Liver (tissue), 9 donors: ENCODE measurements around the gene RPTOR. TPM values are rescaled to one million over a fixed set of nuclear protein-coding genes. Genes with fewer than 3 reads are reported as not detected.

Experiments used
- DNase-seq: peaks from one replicate; pipeline ENCODE4 v3.0.0-alpha.2; 2017; ENCODE audit warnings: low spot score
- H3K27ac ChIP-seq, 2 donors: one replicate each; pipeline ENCODE4 v1.7.0; 2013; ENCODE audit warnings: inconsistent platforms in 2 of 2, low read length in 2 of 2, control low read depth in 1 of 2, low read depth in 1 of 2, mild to moderate bottlenecking in 1 of 2
- H3K27me3 ChIP-seq, 4 donors: one replicate each; pipeline versions ENCODE4 v1.6.1 to v1.7.0; 2013; ENCODE audit warnings: low read length in 3 of 4, inconsistent platforms in 1 of 4, mild to moderate bottlenecking in 1 of 4, moderate library complexity in 1 of 4; ENCODE audit not compliant: control insufficient read depth in 4 of 4, insufficient read depth in 4 of 4
- H3K36me3 ChIP-seq, 4 donors: one replicate each; pipeline versions ENCODE4 v1.6.1 to v1.7.0; 2013; ENCODE audit warnings: low read length in 3 of 4, mild to moderate bottlenecking in 3 of 4, low read depth in 1 of 4, moderate library complexity in 1 of 4; ENCODE audit not compliant: control insufficient read depth in 4 of 4, insufficient read depth in 3 of 4
- H3K4me1 ChIP-seq, 4 donors: one replicate each; pipeline versions ENCODE4 v1.6.1 to v1.7.0; 2013; ENCODE audit warnings: low read length in 3 of 4, mild to moderate bottlenecking in 3 of 4, moderate library complexity in 1 of 4; ENCODE audit not compliant: control insufficient read depth in 4 of 4, insufficient read depth in 4 of 4
- H3K4me3 ChIP-seq, 3 donors: one replicate each; pipeline versions ENCODE4 v1.6.1 to v1.7.0; 2013; ENCODE audit warnings: low read length in 3 of 3, control low read depth in 1 of 3, low read depth in 1 of 3, mild to moderate bottlenecking in 1 of 3
- H3K9ac ChIP-seq, 2 donors: one replicate each; pipeline ENCODE4 v1.7.0; 2013; ENCODE audit warnings: low read length in 2 of 2, mild to moderate bottlenecking in 2 of 2, moderate library complexity in 2 of 2, control low read depth in 1 of 2, low read depth in 1 of 2
- H3K9me3 ChIP-seq, 4 donors: one replicate each; pipeline versions ENCODE4 v1.6.1 to v1.7.0; 2013; ENCODE audit warnings: low read length in 3 of 4; ENCODE audit not compliant: control insufficient read depth in 4 of 4
- ATF3 ChIP-seq: IDR thresholded peaks from 2 replicates; pipeline ENCODE4 v1.6.1; 2016; ENCODE audit warnings: antibody characterized with exemption
- CTCF ChIP-seq: fragments of 150-350 bp; IDR thresholded peaks from 2 replicates; pipeline ENCODE4 v1.5.1; 2017; ENCODE audit warnings: improper control_type of control experiment, low read depth, low read length; ENCODE audit not compliant: missing input control
- EGR1 ChIP-seq, 2 donors: IDR thresholded peaks; 2 replicates each; pipeline ENCODE4 v1.6.1; 2016 to 2018; ENCODE audit warnings: antibody characterized with exemption in 2 of 2, low read depth in 2 of 2
- FOXA1 ChIP-seq: IDR thresholded peaks from 2 replicates; pipeline ENCODE4 v1.6.1; 2016; ENCODE audit warnings: antibody characterized with exemption
- FOXA2 ChIP-seq: IDR thresholded peaks from 2 replicates; pipeline ENCODE4 v1.6.1; 2016; ENCODE audit warnings: antibody characterized with exemption
- GABPA ChIP-seq, 2 donors: IDR thresholded peaks in 1 of 2; conservative IDR thresholded peaks in 1 of 2; 2 replicates each; pipeline ENCODE4 v1.6.1; 2016; ENCODE audit warnings: antibody characterized with exemption in 2 of 2, mild to moderate bottlenecking in 1 of 2, moderate library complexity in 1 of 2
- HNF4A ChIP-seq, 2 donors: conservative IDR thresholded peaks; 2 replicates each; pipeline ENCODE4 v1.6.1; 2016; ENCODE audit warnings: antibody characterized with exemption in 2 of 2, mild to moderate bottlenecking in 2 of 2
- HNF4G ChIP-seq: IDR thresholded peaks from 2 replicates; pipeline ENCODE4 v1.6.1; 2016; ENCODE audit warnings: antibody characterized with exemption
- JUND ChIP-seq, 2 donors: IDR thresholded peaks; 2 replicates each; pipeline ENCODE4 v1.6.1; 2016; ENCODE audit warnings: antibody characterized with exemption in 2 of 2
- MAX ChIP-seq: IDR thresholded peaks from 2 replicates; pipeline ENCODE4 v1.6.1; 2016; ENCODE audit warnings: antibody characterized with exemption
- NR2F2 ChIP-seq: IDR thresholded peaks from 2 replicates; pipeline ENCODE4 v1.6.1; 2016; ENCODE audit warnings: antibody characterized with exemption
- RAD21 ChIP-seq, 2 donors: IDR thresholded peaks; 2 replicates each; pipeline ENCODE4 v1.6.1; 2016; ENCODE audit warnings: antibody characterized with exemption in 2 of 2, mild to moderate bottlenecking in 2 of 2
- REST ChIP-seq: IDR thresholded peaks from 2 replicates; pipeline ENCODE4 v1.6.1; 2016; ENCODE audit warnings: antibody characterized with exemption, mild to moderate bottlenecking
- RXRA ChIP-seq, 2 donors: IDR thresholded peaks; 2 replicates each; pipeline ENCODE4 v1.6.1; 2017 to 2018; ENCODE audit warnings: antibody characterized with exemption in 2 of 2, mild to moderate bottlenecking in 1 of 2
- SP1 ChIP-seq: IDR thresholded peaks from 2 replicates; pipeline ENCODE4 v1.6.1; 2018; ENCODE audit warnings: antibody characterized with exemption, mild to moderate bottlenecking
- TAF1 ChIP-seq: conservative IDR thresholded peaks from 2 replicates; pipeline ENCODE4 v1.6.1; 2016; ENCODE audit warnings: antibody characterized with exemption, mild to moderate bottlenecking
- YY1 ChIP-seq: IDR thresholded peaks from 2 replicates; pipeline ENCODE4 v1.6.1; 2016; ENCODE audit warnings: antibody characterized with exemption, mild to moderate bottlenecking
- ZBTB33 ChIP-seq: IDR thresholded peaks from 2 replicates; pipeline ENCODE4 v1.6.1; 2016; ENCODE audit warnings: antibody characterized with exemption
- WGBS: extraction: QIAGEN DNeasy Blood & Tissue Kit; methylation state at CpG from one replicate; pipeline ENCODE4 v1.1.7; 2013; 5-methylcytosine and 5-hydroxymethylcytosine counted together
- polyA plus RNA-seq, 2 donors: library from polyadenylated mRNA; stranded (reverse) in 1 of 2; unstranded in 1 of 2; fragments of 200-250 nt in 1 of 2; fragments of >200 nt in 1 of 2; fragmentation: Nextera tagmentation in 1 of 2; extraction: Ambion mirVana in 1 of 2; gene quantifications; one replicate each; pipeline versions ENCODE4 v1.2.1 to v1.2.3, GENCODE V29; 2013 to 2015
- total RNA-seq, 2 donors: library from RNA; depleted of rRNA; stranded (reverse); fragments of >200 nt; gene quantifications; one replicate each; pipeline ENCODE4 v1.2.3, GENCODE V29; 2014
- donor health status: healthy.
- donor health status: healthy.
- donor health status: healthy.
- donor health status: healthy.
- donor health status: healthy.

Gene RPTOR
- total and polyA plus RNA-seq, 4 donors, result 4.8 to 25.4 (median 11.6) TPM

GRCh38 chr17:80513201-80513600, 31.4 kb upstream of the RPTOR start:
- no peak overlapping the region for H3K4me3 ChIP-seq
- no peak overlapping the region for H3K9ac ChIP-seq
- TF ChIP-seq SP1, result no peak
- TF ChIP-seq CTCF, result no peak
- TF ChIP-seq REST, result no peak
- TF ChIP-seq NR2F2, result no peak
- no peak for TF ChIP-seq RAD21 (IDR thresholded peaks at IDR 0.05)
- TF ChIP-seq EGR1 (IDR thresholded peaks at IDR 0.05; ENCODE audit: low read depth in 2 of 2), result no peak
- TF ChIP-seq YY1, result no peak
- TF ChIP-seq JUND (IDR thresholded peaks at IDR 0.05), result no peak
- no peak for TF ChIP-seq FOXA2
- no peak for TF ChIP-seq HNF4A (conservative IDR thresholded peaks at IDR 0.05)
- no peak for TF ChIP-seq TAF1
- TF ChIP-seq FOXA1, result no peak
- no peak for TF ChIP-seq RXRA (IDR thresholded peaks at IDR 0.05)
- no peak for TF ChIP-seq MAX
- no peak for TF ChIP-seq GABPA (IDR thresholded peaks at IDR 0.05 in 1 of 2, conservative IDR thresholded peaks at IDR 0.05 in 1 of 2)
- H3K36me3 ChIP-seq, result no peaks in the 10 kb centered on the region
- 91% methylated on average over 16 of the region's 16 CpGs for WGBS
- no peak overlapping the region for H3K27ac ChIP-seq
- no peaks in the 10 kb centered on the region for H3K27me3 ChIP-seq
- no peaks in the 10 kb centered on the region for H3K9me3 ChIP-seq
- no peak for DNase-seq
- H3K4me1 ChIP-seq, result no peaks in the 10 kb centered on the region

GRCh38 chr17:80513892-80514291, 30.7 kb upstream of the RPTOR start:
- no peaks in the 10 kb centered on the region for H3K9me3 ChIP-seq
- no peak overlapping the region for H3K27ac ChIP-seq
- H3K4me3 ChIP-seq, result no peak overlapping the region
- no peaks in the 10 kb centered on the region for H3K4me1 ChIP-seq
- no peak for TF ChIP-seq ATF3
- no peak for TF ChIP-seq CTCF
- TF ChIP-seq FOXA2, result no peak
- TF ChIP-seq NR2F2, result no peak
- TF ChIP-seq HNF4G, result no peak
- no peak for TF ChIP-seq YY1
- no peak for TF ChIP-seq SP1
- TF ChIP-seq ZBTB33, result no peak
- TF ChIP-seq JUND (IDR thresholded peaks at IDR 0.05), result no peak
- no peak for TF ChIP-seq RAD21 (IDR thresholded peaks at IDR 0.05)
- TF ChIP-seq GABPA (IDR thresholded peaks at IDR 0.05 in 1 of 2, conservative IDR thresholded peaks at IDR 0.05 in 1 of 2), result no peak
- no peak for TF ChIP-seq REST
- no peak for TF ChIP-seq MAX
- TF ChIP-seq EGR1 (IDR thresholded peaks at IDR 0.05; ENCODE audit: low read depth in 2 of 2), result no peak
- DNase-seq, result no peak
- H3K27me3 ChIP-seq, result no peaks in the 10 kb centered on the region
- H3K9ac ChIP-seq, result no peak overlapping the region
- no peaks in the 10 kb centered on the region for H3K36me3 ChIP-seq
- WGBS, result 65% methylated on average over 10 of the region's 10 CpGs
